GM12875 (cell line): ENCODE results near the gene RBM38.
"Not testable (repeated sequence)": the region's sequence is repeated elsewhere in the genome, so short reads cannot be mapped to it uniquely, and the experiment has no call there.

Source experiments
- H3K4me3 ChIP-seq: one replicate; pipeline ENCODE4 v1.5.1; 2011; ENCODE audit warnings: low read depth, low read length, control low read depth
- TF ChIP-seq, protein P1 (sequence below): IDR thresholded peaks from 2 replicates; pipeline ENCODE4 v1.5.1; 2011; ENCODE audit warnings: low read depth, mild to moderate bottlenecking, control low read depth, inconsistent platforms, low read length, moderate library complexity, borderline replicate concordance; ENCODE audit not compliant: insufficient read depth

RBM38 gene

DNA sequence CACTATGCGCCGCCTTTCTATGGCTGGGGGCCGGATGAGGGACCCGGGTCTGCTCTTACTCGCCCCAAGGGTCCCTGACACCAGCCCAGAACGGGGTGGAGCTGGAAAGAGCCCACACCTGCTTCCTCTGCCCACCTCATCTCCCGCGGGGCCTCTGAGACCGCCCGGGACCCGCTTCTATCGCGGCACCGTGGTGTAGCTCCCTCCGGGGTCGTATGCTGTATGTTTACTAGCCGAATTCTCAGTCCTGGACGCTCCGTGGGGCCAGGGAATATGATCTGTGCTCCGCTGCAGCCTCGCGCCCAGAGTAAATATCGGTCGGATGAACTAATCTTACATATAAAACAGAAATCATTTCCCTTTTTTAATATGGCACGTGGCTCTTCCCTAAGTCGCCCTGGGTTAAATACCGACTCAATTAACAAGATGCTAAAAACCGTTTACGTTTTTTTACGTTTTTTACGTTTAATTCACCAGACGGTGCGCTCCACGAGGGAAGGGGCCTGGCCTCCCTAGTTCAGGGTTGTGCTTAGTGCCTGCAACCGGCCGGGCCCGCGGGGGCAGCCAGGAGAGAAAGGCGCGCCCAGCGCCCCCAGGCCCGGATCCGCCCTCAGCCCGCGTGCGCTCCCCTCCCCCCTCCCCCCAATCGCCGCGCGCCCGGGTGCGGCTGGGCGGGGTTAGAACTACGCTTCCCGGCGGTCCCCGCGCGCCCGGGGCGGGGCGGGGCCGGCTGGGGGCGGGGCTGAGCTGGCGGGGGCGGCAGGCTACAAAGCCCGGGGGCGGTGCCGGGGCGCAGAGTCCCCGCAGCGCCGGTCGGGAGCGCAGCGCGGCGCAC, at the start of gene RBM38:
TSS of gene RBM38 (plus strand) at position 793 of the 835 bp plus-strand sequence. CDS start 186 bp downstream, outside the sequence.
- TF ChIP-seq, protein P1, sequence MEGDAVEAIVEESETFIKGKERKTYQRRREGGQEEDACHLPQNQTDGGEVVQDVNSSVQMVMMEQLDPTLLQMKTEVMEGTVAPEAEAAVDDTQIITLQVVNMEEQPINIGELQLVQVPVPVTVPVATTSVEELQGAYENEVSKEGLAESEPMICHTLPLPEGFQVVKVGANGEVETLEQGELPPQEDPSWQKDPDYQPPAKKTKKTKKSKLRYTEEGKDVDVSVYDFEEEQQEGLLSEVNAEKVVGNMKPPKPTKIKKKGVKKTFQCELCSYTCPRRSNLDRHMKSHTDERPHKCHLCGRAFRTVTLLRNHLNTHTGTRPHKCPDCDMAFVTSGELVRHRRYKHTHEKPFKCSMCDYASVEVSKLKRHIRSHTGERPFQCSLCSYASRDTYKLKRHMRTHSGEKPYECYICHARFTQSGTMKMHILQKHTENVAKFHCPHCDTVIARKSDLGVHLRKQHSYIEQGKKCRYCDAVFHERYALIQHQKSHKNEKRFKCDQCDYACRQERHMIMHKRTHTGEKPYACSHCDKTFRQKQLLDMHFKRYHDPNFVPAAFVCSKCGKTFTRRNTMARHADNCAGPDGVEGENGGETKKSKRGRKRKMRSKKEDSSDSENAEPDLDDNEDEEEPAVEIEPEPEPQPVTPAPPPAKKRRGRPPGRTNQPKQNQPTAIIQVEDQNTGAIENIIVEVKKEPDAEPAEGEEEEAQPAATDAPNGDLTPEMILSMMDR = no peak
- peak within 1 kb of the TSS; percentile 57 for H3K4me3 ChIP-seq

GRCh38 chr20:57341663-57342062, 49.5 kb upstream of the RBM38 start:
- TF ChIP-seq, protein P1 = no peak
- no peak overlapping the region for H3K4me3 ChIP-seq

GRCh38 chr20:57342829-57343228, 48.4 kb upstream of the RBM38 start:
- no peak overlapping the region for H3K4me3 ChIP-seq
- TF ChIP-seq, protein P1 = no peak

GRCh38 chr20:57346477-57346876, 44.7 kb upstream of the RBM38 start:
- no peak overlapping the region for H3K4me3 ChIP-seq
- TF ChIP-seq, protein P1 = peak; percentile 52; the same call in 1 of the 2 replicates

DNA sequence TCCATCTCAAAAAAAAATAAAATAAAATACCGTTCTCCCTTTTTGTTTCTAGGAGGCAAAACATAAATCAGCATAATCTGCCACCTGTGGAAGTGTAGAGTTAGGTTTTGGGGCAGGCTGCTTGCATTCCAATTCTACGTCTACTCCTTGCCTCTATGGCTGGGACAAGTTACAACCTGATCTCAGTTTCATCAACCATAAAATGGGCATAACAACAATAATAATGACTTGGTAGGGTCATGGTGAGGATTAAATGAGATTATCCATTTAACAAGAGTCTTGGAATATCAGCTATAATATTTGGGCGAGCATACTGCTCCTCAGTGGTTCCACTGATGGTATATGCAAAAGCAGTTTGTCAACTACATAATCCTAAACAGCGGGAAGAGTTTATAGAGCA, 43.8 kb upstream of the RBM38 start:
- TF ChIP-seq, protein P1 = no peak
- H3K4me3 ChIP-seq = no peak overlapping the region

DNA sequence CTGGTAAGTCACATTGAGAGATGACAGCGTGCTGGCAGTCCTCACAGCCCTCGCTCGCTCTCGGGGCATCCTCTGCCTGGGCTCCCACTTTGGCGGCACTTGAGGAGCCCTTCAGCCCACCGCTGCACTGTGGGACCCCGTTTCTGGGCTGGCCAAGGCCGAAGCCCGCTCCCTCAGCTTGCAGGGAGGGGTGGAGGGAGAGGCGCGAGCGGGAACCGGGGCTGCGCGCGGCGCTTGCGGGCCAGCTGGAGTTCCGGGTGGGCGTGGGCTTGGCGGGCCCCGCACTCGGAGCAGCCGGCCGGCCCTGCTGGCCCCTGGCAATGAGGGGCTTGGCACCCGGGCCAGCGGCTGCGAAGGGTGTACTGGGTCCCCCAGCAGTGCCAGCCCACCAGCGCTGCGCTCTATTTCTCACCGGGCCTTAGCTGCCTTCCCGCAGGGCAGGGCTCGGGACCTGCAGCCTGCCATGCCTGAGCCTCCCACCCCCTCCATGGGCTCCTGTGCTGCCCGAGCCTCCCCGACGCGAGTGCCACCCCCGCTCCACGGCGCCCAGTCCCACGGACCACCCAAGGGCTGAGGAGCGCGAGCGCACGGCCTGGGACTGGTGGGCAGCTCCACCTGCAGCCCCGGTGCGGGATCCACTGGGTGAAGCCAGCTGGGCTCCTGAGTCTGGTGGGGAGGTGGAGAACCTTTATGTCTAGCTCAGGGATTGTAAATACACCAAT, 42.8 kb upstream of the RBM38 start:
- not testable (repeated sequence) for H3K4me3 ChIP-seq

DNA sequence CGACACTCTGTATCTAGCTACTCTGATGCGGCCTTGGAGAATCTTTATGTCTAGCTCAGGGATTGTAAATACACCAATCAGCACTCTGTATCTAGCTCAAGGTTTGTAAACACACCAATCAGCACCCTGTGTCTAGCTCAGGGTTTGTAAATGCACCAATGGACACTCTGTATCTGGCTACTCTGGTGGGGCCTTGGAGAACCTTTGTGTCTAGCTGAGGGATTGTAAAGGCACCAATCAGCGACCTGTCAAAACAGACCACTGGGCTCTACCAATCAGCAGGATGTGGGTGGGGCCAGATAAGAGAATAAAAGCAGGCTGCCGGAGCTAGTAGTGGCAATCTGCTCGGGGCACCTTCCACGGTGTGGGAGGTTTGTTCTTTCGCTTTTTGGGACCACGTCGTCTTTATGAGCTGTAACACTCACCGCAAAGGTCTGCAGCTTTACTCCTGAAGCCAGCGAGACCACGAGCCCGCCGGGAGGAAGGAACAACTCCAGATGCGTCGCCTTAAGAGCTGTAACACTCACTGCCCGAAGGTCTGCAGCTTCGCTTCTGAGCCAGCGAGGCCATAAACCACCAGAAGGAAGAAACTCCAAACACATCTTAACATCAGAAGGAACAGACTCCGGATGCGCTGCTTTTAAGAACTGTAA, 42.1 kb upstream of the RBM38 start:
- not testable (repeated sequence) for H3K4me3 ChIP-seq

DNA sequence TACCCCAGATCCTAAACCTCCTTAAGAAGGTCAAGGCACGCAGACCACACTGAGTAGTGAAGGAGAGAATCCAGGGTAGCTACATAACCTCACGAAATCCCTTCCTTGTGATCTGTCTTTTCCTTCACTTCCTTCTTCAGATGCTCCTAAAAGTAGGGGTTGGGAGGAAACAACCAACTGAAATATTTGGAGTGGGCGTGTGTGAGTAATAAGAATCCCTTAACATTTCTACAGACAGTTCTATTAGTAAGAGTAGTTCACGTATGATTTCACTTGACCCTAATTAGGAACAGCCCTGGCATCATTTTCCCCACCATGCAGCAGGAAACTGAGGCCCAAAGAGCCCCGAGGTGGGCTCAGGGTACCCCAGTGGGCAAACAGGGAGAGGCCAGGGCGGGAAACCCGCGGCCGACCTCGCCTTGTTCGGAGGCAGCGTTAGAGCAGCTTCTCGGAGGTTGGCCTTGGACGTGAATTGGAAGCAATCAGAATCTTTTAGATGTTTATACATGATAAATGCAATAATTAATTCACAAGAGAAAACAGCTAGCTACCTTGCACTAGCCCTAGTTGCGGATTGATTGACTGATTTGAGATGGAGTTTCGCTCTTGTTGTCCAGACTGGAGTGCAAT, 41.0 kb upstream of the RBM38 start:
- TF ChIP-seq, protein P1 = no peak
- H3K4me3 ChIP-seq = no peak overlapping the region

DNA sequence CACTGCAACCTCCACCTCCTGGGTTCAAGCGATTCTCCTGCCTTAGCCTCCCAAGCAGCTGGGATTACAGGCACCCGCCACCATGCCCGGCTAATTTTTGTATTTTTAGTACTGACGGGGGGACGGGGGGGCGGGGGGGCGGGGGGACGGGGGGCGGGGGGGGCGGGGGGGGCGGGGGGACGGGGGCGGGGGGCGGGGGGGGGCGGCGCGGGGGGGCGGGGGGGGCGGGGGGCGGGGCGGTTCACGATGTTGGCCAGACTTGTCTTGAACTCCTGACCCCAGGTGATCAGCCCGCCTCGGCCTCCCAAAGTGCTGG, 40.5 kb upstream of the RBM38 start:
- peak overlapping the region; percentile 74 for H3K4me3 ChIP-seq
